IMR-90 (cell line): ENCODE data around the gene ABCB6.

ENCODE experiments used
- MXI1 ChIP-seq: IDR thresholded peaks from 2 replicates; pipeline ENCODE4 v1.6.1; 2012; ENCODE audit warnings: low read depth, mild to moderate bottlenecking, low read length, moderate library complexity, borderline replicate concordance
- POLR2A ChIP-seq: IDR thresholded peaks from 2 replicates; pipeline ENCODE4 v1.6.1; 2012; ENCODE audit warnings: mild to moderate bottlenecking, low read depth, low read length
- TF ChIP-seq, protein P1 (sequence below): conservative IDR thresholded peaks from 2 replicates; pipeline ENCODE4 v1.5.1; 2012; ENCODE audit warnings: mild to moderate bottlenecking, low read depth, low read length, improper control_type of control experiment

DNA sequence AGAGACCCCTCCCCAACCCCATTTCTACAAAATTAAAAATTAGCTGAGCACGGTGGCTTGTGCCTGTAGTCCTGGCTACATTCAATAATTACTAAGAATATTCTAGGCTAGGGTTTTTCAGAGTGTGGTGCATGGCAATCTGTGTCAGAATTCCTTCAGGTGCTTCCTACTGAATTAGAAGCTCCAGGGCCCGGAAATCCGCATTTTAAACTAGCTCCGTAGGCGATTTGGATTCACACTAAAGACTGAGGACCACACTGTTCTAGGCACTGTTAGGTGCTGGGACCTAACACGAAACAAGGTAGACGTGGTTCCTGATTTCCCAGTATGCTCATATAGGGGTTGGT is 12.8 kb downstream of the ABCB6 start:
- TF ChIP-seq, protein P1, sequence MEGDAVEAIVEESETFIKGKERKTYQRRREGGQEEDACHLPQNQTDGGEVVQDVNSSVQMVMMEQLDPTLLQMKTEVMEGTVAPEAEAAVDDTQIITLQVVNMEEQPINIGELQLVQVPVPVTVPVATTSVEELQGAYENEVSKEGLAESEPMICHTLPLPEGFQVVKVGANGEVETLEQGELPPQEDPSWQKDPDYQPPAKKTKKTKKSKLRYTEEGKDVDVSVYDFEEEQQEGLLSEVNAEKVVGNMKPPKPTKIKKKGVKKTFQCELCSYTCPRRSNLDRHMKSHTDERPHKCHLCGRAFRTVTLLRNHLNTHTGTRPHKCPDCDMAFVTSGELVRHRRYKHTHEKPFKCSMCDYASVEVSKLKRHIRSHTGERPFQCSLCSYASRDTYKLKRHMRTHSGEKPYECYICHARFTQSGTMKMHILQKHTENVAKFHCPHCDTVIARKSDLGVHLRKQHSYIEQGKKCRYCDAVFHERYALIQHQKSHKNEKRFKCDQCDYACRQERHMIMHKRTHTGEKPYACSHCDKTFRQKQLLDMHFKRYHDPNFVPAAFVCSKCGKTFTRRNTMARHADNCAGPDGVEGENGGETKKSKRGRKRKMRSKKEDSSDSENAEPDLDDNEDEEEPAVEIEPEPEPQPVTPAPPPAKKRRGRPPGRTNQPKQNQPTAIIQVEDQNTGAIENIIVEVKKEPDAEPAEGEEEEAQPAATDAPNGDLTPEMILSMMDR, result no peak
- TF ChIP-seq MXI1 (no peak), POLR2A (no peak)
